Measurements from ENCODE around the gene TBCD.

DNA sequence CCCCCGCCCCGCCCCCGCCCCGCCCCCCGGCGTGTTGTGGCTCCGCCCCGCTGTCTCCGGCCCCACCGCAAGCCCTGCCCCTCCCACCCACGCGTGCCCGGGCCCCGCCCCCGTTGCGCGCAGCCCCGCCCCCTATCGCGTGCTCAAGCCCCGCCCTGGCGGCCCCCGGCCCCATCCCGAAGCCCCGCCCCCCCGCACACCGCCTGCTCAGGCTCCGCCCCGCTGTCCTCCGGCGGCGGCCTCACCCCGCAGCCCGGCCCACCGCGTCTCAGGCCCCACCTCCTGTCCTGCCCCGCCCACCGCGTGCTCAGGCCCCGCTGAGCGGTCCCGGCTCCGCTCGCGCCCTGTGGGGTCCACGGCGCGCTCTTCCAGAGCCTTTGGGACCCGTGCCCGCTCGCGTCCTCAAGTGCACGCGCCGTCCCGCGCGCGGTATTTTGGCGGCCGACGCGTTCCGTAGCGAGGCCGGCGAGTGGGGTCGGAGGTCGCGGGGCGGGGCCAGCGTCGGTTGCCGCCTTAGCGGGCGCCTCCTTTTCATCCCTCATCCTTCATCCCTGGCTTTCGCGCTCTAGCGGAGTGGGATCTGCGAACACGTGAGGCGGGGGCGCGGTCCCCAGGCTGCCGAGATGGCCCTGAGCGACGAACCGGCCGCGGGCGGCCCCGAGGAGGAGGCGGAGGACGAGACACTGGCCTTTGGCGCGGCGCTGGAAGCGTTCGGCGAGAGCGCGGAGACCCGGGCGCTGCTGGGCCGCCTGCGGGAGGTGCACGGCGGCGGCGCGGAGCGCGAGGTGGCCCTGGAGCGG is at the start of gene TBCD:
- TF ChIP-seq, protein P1, sequence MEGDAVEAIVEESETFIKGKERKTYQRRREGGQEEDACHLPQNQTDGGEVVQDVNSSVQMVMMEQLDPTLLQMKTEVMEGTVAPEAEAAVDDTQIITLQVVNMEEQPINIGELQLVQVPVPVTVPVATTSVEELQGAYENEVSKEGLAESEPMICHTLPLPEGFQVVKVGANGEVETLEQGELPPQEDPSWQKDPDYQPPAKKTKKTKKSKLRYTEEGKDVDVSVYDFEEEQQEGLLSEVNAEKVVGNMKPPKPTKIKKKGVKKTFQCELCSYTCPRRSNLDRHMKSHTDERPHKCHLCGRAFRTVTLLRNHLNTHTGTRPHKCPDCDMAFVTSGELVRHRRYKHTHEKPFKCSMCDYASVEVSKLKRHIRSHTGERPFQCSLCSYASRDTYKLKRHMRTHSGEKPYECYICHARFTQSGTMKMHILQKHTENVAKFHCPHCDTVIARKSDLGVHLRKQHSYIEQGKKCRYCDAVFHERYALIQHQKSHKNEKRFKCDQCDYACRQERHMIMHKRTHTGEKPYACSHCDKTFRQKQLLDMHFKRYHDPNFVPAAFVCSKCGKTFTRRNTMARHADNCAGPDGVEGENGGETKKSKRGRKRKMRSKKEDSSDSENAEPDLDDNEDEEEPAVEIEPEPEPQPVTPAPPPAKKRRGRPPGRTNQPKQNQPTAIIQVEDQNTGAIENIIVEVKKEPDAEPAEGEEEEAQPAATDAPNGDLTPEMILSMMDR (IDR thresholded peaks at IDR 0.05; ENCODE audit: low read depth, low read length): no peak
- no peak for TF ChIP-seq EZH2phosphoT487 (IDR thresholded peaks at IDR 0.05; ENCODE audit: low read depth)

All from OCI-LY3 (cell line).